HG03575 (cell line): Measurements from ENCODE around the gene ELMO3.

ENCODE experiments used
- ATAC-seq: cut with Tn5 transposase; IDR thresholded peaks from one replicate; pipeline ENCODE4 v1.9.1; 2021; ENCODE audit not compliant: unreplicated experiment, insufficient number of reproducible peaks, low FRiP score; ENCODE audit errors: extremely low read depth

The ELMO3 gene

DNA sequence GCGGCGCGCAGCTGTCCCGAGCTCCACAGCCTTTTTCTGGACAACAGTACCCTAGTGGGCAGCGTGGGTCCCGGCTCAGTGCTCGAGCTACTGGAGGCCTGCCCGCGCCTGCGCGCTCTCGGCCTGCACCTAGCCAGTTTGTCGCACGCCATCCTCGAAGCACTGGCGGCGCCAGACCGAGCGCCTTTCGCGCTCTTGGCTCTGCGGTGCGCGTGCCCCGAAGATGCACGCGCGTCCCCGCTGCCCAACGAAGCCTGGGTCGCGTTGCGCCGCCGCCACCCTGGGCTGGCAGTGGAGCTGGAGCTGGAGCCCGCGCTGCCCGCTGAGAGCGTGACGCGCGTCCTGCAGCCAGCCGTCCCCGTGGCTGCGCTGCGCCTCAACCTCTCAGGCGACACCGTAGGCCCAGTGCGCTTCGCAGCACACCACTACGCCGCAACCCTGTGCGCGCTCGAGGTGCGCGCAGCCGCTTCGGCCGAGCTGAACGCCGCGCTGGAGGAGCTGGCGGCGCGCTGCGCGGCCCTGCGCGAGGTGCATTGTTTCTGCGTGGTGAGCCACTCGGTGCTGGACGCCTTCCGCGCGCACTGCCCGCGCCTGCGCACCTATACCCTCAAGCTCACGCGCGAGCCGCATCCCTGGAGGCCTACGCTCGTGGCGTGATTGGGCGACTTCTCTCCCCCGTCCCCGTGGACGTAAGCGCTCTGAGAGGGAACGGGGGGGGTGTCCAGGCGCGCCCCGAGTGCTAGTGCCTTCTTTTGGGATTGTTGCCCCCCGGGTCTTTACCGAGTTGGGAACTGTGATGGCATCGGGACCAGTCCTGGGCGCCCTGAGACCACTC lies 35.5 kb upstream of the ELMO3 start:
- no peak for ATAC-seq

DNA sequence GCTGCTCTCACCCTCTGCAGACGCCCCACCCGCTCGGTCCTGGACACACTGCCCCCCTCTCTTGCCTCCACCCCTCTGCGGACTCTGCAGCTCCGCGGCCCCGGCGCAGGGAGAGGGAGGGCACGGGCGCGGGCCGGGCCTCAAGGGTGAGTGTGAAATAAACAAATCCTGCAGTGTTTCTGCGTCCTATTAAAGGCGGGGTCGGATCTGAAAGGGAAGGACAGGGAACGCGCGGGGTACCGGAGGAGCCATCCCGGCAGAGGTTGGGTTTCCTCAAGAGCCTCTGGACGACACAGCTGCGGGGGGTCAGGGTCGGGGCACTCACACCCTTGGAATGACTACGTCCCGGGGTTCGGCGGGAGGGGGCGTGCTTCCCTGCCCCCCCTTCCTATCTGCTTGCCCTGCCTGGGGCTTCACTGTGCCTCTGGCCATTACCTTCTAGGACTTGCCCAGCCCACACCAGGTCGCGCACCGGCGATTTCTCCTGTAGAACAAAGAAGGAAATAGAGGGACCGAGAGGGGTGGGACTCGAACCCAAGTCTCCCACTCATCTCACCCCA lies 34.9 kb upstream of the ELMO3 start:
- no peak for ATAC-seq

DNA sequence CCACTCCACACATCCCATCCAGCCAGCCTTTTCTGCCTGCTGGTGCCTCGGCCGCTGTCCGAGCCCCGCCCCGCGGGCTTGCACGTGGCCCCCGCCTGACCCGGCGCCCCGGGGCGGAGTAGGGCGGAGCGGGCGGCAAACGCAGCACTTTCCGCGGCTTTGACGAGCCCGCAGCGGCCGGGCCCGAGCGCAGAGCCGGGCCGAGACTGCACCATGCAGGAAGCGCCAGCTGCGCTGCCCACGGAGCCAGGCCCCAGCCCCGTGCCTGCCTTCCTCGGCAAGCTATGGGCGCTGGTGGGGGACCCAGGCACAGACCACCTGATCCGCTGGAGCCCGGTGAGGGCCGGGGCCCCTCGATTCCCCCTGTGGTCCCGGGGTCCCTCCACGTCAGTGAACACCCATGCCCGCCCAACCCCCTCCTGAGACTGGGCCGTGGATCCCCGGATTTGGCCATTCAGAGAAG lies 34.3 kb upstream of the ELMO3 start, which contains the start of gene HSF4:
HSF4 (plus strand) TSS at position 147 of the 463 bp plus-strand sequence; CDS start at position 214, 67 bp downstream.
- ATAC-seq, result no peak

DNA sequence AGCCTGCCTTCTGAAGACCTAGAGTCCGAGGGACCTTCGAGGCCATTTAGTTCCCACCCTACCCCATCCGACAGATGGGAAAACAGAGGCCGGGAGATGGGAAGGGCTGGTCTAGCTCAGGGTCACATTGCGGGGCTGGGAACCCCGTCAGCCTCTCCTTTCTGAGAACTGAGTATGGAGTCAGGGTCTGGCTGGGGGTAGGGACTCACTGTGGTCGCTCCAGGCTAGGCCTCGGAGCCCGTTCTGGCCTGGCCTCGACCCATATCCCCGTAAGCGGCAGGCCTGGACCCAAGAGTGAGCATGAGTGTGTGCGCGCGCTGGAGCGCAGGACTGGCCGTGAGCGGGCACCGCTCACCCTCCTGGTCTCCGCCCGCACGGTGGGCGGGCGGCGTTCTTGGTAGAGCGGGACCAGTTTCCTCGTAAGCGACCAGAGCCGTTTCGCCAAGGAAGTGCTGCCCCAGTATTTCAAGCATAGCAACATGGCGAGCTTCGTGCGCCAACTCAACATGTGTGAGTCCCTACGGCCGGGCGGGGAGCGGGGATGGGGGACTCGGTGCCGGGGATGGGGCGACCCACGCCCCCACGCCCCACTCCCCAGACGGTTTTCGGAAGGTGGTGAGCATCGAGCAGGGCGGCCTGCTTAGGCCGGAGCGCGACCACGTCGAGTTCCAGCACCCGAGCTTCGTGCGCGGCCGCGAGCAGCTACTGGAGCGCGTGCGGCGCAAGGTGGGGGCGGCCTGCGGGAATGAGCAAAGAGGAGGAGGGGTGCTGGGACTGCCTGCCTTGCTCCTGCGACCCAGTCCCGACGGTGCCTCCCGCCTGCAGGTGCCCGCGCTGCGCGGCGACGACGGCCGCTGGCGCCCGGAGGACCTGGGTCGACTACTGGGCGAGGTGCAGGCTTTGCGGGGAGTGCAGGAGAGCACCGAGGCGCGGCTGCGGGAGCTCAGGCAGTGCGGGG lies 33.5 kb upstream of the ELMO3 start:
- no peak for ATAC-seq

DNA sequence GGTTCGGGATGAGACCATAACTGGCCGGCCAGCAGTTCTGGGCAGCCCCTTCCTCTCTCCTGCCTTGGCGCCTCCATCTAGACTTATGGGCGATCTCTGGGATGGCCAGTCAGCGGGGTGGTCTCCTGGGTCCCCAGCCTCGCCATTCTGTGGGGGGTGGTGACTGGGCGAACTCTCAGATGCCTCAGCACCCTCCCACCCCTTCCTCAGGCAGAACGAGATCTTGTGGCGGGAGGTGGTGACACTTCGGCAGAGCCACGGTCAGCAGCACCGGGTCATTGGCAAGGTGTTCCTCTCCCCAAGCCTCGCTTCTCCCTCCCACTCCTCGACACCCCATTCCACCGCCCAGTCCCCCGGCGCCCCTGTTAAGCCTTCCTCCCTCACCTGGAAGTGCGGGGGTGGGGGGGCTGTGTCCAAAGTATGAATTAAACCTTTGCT lies 32.8 kb upstream of the ELMO3 start:
- ATAC-seq, result no peak

DNA sequence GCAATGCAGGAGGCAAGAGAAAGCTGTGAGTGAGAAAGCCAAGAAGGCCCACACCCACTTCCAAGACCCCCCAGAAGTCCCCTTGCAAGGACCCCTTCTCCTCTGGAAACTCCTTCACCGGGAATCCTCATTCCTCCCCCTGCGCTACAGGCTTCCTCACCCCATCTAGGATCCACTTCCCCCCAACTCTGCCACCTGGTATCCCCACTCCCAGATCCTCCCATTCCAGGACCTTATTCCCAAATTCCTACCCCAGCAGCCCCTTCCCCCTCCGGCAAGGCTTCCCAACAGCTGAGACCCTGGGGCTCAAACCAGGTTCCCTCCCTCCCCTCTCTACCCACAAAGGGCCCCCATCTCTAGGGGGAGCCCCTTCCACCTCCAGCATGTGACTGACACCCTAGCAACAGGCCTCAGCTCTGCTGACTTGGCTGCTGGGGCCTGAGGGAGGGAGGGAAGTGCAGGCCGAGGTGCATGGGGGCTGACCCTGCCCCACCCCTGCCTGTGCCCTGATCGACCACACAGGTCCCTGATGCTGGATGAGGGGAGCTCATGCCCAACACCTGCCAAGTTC lies 32.2 kb upstream of the ELMO3 start:
- no peak for ATAC-seq

DNA sequence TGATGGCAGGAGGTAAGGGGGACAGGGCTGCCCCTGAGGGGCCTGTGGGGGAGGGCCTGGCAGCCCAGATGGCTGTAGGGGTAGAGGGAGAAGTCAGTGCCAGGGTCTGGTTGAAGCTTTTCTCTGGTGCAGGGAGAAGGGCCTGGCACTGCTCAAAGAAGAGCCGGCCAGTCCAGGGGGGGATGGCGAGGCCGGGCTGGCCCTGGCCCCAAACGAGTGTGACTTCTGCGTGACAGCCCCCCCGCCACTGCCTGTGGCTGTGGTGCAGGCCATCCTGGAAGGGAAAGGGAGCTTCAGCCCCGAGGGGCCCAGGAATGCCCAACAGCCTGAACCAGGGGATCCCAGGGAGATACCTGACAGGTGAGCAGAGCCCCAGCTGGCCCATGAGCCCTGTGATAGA lies 31.3 kb upstream of the ELMO3 start:
- no peak for ATAC-seq

DNA sequence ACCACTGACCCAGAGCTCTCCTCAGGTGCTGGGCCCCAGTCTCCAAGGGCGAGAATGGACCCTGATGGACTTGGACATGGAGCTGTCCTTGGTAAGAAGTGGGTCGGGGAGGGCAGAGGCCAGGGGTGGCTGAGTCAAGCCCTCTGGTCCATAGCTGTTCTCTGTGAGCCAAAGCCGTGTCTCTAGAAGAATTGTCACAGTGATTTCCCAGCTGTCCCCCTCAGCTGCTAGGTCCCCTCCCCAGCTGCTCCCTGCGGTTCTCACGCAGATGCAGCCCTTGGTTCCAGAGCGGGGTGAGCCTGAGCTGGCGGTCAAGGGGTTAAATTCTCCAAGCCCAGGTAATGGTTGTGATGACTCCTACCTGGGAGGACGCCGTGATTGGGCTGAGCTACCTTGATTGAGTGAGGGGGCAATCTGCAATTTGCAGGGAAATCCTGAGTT lies 29.9 kb upstream of the ELMO3 start:
- ATAC-seq, result no peak

DNA sequence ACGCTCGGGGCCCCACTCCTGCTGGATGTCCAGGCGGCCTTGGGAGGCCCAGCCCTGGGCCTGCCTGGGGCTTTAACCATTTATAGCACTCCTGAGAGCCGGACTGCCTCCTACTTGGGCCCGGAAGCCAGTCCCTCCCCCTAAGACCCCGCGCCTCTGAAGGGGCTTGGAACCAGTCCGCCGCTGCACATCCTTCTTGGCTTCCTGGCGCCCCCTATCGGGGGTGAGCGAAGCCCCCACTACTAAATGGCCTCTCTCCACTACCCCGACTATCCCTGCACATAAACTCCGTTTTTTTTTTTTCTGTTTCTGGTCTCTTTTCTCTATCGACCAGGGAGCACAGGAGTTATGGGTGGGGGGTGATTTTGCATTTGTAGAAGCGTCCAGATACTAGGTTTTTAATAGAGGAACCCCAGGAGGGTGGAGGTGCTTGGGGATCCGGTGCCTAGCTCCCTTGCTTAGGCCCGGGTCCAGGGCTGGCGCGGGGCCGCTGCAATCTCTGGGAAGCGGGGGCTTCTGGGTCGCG lies 29.2 kb upstream of the ELMO3 start:
- no peak for ATAC-seq

DNA sequence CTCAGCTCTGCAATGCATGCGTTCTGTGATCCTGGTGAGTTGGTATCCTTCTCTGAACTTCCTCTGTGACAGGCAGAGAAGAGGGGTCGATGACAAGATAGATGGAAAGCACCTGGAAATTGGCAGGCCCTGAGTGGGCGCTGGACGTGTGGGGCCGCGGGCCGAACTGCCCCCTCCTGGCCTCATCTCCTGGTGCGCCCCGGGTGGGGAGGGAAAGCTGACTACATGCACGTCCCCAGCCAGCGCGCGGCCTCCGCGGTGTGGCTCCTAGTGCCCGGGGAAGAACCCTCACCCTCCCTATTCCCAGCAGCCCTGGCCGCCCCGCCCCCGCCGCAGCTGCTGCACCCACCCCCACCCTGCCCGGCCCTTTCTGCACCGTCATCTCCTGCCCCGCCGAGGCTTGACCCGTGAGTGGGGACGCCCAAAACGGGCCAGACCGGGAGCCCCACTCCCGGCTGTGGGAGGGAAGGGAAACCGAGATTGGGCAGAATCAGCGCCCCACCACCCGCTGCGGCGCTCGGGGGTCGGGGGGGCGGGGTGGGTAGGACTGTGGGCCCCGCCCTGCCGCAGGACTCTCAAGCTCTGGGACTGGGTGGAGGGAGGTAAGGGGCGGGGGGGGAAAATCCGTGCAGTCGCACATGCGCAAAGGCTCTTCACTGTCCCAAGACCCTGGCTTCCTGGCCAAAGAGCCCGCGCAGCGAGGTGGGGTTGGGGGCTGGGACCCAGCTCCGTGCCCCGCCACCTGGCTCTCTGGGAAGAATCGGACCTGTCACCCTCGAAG lies 28.6 kb upstream of the ELMO3 start, which contains the start of gene NOL3:
NOL3 (plus strand) TSS at position 371 of the 781 bp plus-strand sequence.
- ATAC-seq, result no peak

DNA sequence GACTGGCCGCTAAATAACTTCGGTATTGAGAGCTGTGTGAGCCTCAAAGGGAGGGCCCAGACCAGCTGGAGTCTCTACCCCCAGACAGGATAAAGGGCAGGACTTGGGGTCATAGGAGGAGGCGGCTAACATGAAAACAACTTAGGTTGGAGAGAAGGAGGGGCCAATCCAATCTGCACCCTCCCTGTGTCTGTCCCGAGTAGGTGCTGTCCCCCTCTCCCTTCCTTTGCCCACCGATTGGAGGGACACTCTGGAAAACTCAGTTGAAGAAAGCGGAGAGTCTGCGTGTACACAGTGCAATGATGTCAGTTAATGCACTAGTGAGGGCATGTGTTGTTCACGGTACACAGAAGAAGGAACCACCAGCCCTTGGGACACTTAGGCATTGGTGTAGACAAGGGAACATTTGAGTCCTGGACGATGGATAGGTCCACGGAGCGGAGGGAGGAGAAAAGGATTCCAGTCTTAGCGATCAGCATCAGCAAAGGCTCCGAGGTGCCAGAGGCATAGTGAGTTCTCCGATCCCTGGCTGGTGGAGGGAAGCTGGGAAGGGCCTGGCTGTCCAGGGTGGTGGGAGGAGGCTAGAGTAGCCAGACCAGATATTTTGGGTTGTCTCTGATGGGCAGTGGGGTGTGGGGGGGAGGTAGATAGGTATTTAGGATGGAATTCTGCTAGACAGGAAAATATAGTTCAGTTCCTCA lies 27.8 kb upstream of the ELMO3 start:
- ATAC-seq, result no peak

DNA sequence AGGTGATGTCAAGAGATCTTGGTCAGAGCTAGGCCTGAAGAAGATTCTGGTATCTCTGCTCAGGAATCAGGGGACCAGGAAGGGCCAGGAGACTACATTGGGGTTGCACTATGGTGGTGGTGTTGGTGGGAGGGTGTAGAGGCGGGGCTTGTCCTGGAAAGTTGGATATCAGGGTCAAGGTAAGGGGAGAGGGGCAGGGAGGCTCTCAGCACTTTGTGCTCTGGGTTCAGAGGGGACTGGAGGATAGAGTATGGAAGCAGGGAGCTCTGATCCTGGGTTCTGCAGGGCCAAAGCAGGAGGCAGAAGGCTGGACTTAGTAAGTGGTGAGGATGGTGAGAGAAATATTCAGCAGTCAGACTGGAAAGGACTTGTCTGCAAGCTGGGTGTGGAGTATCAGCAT lies 25.6 kb upstream of the ELMO3 start:
- ATAC-seq, result no peak

DNA sequence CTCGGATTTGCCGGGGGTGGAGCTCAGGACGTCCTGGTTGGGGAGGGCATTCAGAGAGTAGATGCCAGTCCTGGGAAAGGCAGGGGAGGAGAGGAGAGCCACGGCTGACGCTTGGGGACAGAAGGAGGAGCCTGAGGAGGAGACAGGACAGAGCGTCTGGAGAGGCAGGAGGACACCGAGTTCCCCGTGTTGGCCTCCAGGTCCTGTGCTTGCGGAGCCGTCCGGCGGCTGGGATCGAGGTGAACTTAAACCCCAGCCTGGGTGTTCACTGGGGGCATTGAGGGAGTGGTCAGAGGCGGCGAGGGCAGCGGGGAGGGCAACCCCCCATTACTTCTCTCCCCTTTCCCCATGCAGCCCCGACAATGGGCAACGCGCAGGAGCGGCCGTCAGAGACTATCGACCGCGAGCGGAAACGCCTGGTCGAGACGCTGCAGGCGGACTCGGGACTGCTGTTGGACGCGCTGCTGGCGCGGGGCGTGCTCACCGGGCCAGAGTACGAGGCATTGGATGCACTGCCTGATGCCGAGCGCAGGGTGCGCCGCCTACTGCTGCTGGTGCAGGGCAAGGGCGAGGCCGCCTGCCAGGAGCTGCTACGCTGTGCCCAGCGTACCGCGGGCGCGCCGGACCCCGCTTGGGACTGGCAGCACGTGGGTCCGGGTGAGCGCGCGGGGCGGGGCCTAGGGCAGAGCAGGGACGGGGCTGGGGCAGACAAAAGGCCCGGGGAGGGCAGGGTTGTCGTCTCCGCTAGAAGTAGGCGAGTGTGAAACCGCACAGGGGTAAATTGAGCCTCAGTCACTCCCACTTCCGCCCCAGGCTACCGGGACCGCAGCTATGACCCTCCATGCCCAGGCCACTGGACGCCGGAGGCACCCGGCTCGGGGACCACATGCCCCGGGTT lies 24.9 kb upstream of the ELMO3 start:
- ATAC-seq, result no peak

DNA sequence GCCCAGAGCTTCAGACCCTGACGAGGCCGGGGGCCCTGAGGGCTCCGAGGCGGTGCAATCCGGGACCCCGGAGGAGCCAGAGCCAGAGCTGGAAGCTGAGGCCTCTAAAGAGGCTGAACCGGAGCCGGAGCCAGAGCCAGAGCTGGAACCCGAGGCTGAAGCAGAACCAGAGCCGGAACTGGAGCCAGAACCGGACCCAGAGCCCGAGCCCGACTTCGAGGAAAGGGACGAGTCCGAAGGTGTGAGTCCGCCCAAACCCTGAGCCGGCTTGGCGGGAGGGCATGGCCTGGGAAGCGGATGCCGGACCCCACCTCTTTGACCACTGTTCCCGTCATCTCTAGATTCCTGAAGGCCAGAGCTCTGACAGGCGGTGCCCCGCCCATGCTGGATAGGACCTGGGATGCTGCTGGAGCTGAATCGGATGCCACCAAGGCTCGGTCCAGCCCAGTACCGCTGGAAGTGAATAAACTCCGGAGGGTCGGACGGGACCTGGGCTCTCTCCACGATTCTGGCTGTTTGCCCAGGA lies 24.2 kb upstream of the ELMO3 start:
- ATAC-seq, result no peak

DNA sequence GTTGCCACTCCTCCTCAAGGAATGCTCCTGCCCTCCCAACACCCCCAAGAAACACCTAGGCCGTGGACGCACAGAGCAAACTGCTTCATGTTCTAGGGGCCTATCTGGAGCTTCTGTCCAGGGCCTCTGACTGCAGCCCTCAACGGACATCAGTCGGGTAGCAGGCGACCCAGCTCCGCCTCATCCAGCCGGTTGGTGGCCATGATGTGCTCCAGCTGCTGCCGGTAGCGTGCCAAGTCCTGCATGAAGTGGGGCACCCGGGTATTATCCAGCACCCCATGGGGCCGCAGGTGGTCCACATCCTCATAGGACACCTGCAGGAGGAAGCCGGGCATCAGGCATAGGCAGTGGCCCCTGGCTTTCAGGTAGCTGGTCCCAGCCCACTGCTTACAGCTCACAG lies 22.3 kb upstream of the ELMO3 start:
- ATAC-seq, result no peak
